SU-DHL-6 (cell line): ENCODE measurements around the gene TECPR2.

Experiments used
- H2AFZ ChIP-seq: fragments of 200-600 bp; sonication (generic); 2 replicates; pipeline ENCODE4 v1.6.1; 2014; ENCODE audit warnings: low read depth, mild to moderate bottlenecking, moderate library complexity, mixed read lengths, antibody characterized with exemption, low read length; ENCODE audit not compliant: severe bottlenecking
- H3F3A ChIP-seq: fragments of 200-600 bp; shearing (Covaris generic); 2 replicates; pipeline ENCODE4 v1.6.0; 2016; ENCODE audit warnings: antibody characterized with exemption, mild to moderate bottlenecking; ENCODE audit not compliant: insufficient read depth
- H3K27ac ChIP-seq: fragments of 200-600 bp; sonication (generic); 2 replicates; pipeline ENCODE4 v1.5.1; 2016; ENCODE audit warnings: low read depth, mild to moderate bottlenecking, low read length, moderate library complexity, mixed read lengths
- H3K27me3 ChIP-seq: fragments of 200-600 bp; sonication (generic), shearing (Covaris generic); 2 replicates; pipeline ENCODE4 v1.6.0; 2014; ENCODE audit warnings: mild to moderate bottlenecking, low read length
- H3K36me3 ChIP-seq: fragments of 200-600 bp; sonication (generic); 2 replicates; pipeline ENCODE4 v1.6.1; 2014; ENCODE audit warnings: mild to moderate bottlenecking, low read length, mixed read lengths
- H3K4me2 ChIP-seq: fragments of 300-600, 200-600 bp; shearing (Covaris generic), sonication (generic); 2 replicates; pipeline ENCODE4 v1.6.0; 2014; ENCODE audit warnings: low read length, low read depth, mild to moderate bottlenecking; ENCODE audit not compliant: poor library complexity, severe bottlenecking
- H3K4me3 ChIP-seq: fragments of 200-600 bp; sonication (generic); 2 replicates; pipeline ENCODE4 v1.5.1; 2014; ENCODE audit warnings: antibody characterized with exemption, low read length, mild to moderate bottlenecking, mixed read lengths; ENCODE audit not compliant: insufficient read depth, poor library complexity, severe bottlenecking
- H3K79me2 ChIP-seq: fragments of 200-600 bp; sonication (generic); 2 replicates; pipeline ENCODE4 v1.6.1; 2014; ENCODE audit warnings: mild to moderate bottlenecking, low read length, moderate library complexity; ENCODE audit not compliant: insufficient read depth
- H3K9ac ChIP-seq: fragments of 200-600 bp; sonication (generic); 2 replicates; pipeline ENCODE4 v1.7.0; 2014; ENCODE audit warnings: mild to moderate bottlenecking, low read length
- H3K9me2 ChIP-seq: fragments of 200-600 bp; sonication (generic); replicated peaks from 2 replicates; pipeline ENCODE4 v1.6.1; 2014; ENCODE audit warnings: low read length; ENCODE audit not compliant: insufficient read depth
- H3K9me3 ChIP-seq: fragments of 200-600 bp; sonication (generic); 2 replicates; pipeline ENCODE4 v1.6.1; 2014; ENCODE audit warnings: low read length, mixed read lengths; ENCODE audit not compliant: insufficient read depth
- H4K20me1 ChIP-seq: fragments of 200-600 bp; sonication (generic); 2 replicates; pipeline ENCODE4 v1.6.1; 2014; ENCODE audit warnings: low read depth, mild to moderate bottlenecking, antibody characterized with exemption, low read length, moderate library complexity, mixed read lengths
- CTCF ChIP-seq: fragments of 200-600 bp; sonication (generic); IDR thresholded peaks from one replicate; pipeline ENCODE4 v1.5.1; 2017; ENCODE audit warnings: antibody characterized with exemption, mild to moderate bottlenecking, low read length, moderate library complexity; ENCODE audit not compliant: insufficient read depth, poor library complexity, severe bottlenecking
- EZH2phosphoT487 ChIP-seq: fragments of 200-600 bp; sonication (generic), shearing (Covaris generic); conservative IDR thresholded peaks from 2 replicates; pipeline ENCODE4 v1.6.1; 2018; ENCODE audit warnings: mild to moderate bottlenecking, antibody characterized with exemption, low read length, moderate library complexity, mixed read lengths

The TECPR2 gene

GRCh38 chr14:102504328-102504999, 141.7 kb downstream of the TECPR2 start:
- H3K79me2 ChIP-seq = no peaks in the 10 kb centered on the region
- H3K27me3 ChIP-seq = no peaks in the 10 kb centered on the region
- no peaks in the 10 kb centered on the region for H4K20me1 ChIP-seq
- no peak overlapping the region for H3K9ac ChIP-seq
- no peak overlapping the region for H3K4me3 ChIP-seq
- H3K9me3 ChIP-seq = no peaks in the 10 kb centered on the region
- no peaks in the 10 kb centered on the region for H3K36me3 ChIP-seq
- no peaks in the 10 kb centered on the region for H3F3A ChIP-seq
- H3K4me2 ChIP-seq = no peak overlapping the region
- TF ChIP-seq CTCF = no peak
- TF ChIP-seq EZH2phosphoT487 = no peak
- H2AFZ ChIP-seq = no peak overlapping the region
- no peaks in the 10 kb centered on the region for H3K9me2 ChIP-seq
- no peak overlapping the region for H3K27ac ChIP-seq

GRCh38 chr14:102505000-102505619, 142.4 kb downstream of the TECPR2 start:
- Histone ChIP-seq H3K27me3 (no peaks in the 10 kb centered on the region), H2AFZ (no peak overlapping the region), H3K9ac (no peak overlapping the region), H3F3A (no peaks in the 10 kb centered on the region), H3K4me3 (no peak overlapping the region), H3K9me2 (no peaks in the 10 kb centered on the region), H3K4me2 (no peak overlapping the region), H3K9me3 (no peaks in the 10 kb centered on the region), H4K20me1 (no peaks in the 10 kb centered on the region), H3K79me2 (no peaks in the 10 kb centered on the region), H3K36me3 (no peaks in the 10 kb centered on the region), H3K27ac (no peak overlapping the region)
- TF ChIP-seq EZH2phosphoT487 (no peak), CTCF (no peak)

GRCh38 chr14:102505775-102506625, 143.3 kb downstream of the TECPR2 start:
- no peaks in the 10 kb centered on the region for H4K20me1 ChIP-seq
- H3K79me2 ChIP-seq = no peaks in the 10 kb centered on the region
- H3K36me3 ChIP-seq = no peaks in the 10 kb centered on the region
- H3K4me3 ChIP-seq = no peak overlapping the region
- H3K9me2 ChIP-seq = no peaks in the 10 kb centered on the region
- no peak overlapping the region for H3K4me2 ChIP-seq
- H3K27me3 ChIP-seq = no peaks in the 10 kb centered on the region
- no peaks in the 10 kb centered on the region for H3K9me3 ChIP-seq
- H3K9ac ChIP-seq = no peak overlapping the region
- no peak for TF ChIP-seq CTCF
- TF ChIP-seq EZH2phosphoT487 = no peak
- no peak overlapping the region for H2AFZ ChIP-seq
- no peak overlapping the region for H3K27ac ChIP-seq
- H3F3A ChIP-seq = no peaks in the 10 kb centered on the region
